ENCODE measurements around the gene RPS27. TPM values are rescaled to one million over a fixed set of nuclear protein-coding genes. Genes with fewer than 3 reads are reported as not detected.

RPS27 gene
- total and polyA plus RNA-seq, 10 of the 15 experiments (the other 5 are each of a cell fraction or from before 2014, with no cell fraction given) = 2,708 to 14,234 (median 8,874) TPM

- Histone ChIP-seq H3K79me2 (ENCODE audit: control insufficient read depth, insufficient read depth, low read length) (peaks cover 33% of the 10 kb centered on the region), H3K36me3 (ENCODE audit: control insufficient read depth in 2 of 2, insufficient read depth in 2 of 2, low read length in 1 of 2) (peaks cover 33 to 38% of the 10 kb centered on the region in 2 experiments; a peak in 3 of 4 replicates)
- DNase-seq (ENCODE audit: low read depth, low spot score) = no peak
These were observed 39.4 kb upstream of the RPS27 start for GRCh38 chr1:153951183-153951582.

More at GRCh38 chr1:153951183-153951582, 39.4 kb upstream of the RPS27 start:
- peaks cover 10% of the 10 kb centered on the region; the same call in 1 of the 2 replicates for H4K20me1 ChIP-seq (ENCODE audit: control insufficient read depth, insufficient read depth)
- RAD21 ChIA-PET (ENCODE audit: unreplicated experiment) = no interaction called here
- no peak overlapping the region for H3K27ac ChIP-seq (ENCODE audit: control insufficient read depth, insufficient read depth)
- no TSS peak for BruUV-seq (replicated peaks)
- FAIRE-seq (no peak), ATAC-seq (no peak)
- H3K4me1 ChIP-seq (ENCODE audit: control insufficient read depth, insufficient read depth, low read length) = peaks cover 13% of the 10 kb centered on the region
- CTCF ChIA-PET = interaction anchor here (1.7 kb wide), 1 partner anchor 22 kb away, joined by 3 read pairs; no protein-coding TSS in a partner anchor
- SMC1A ChIA-PET (ENCODE audit: uncharacterized antibody, unreplicated experiment) = interaction anchor here (1.0 to 2.1 kb wide), 2 partner anchors 11 to 158 kb away, joined by 3 to 5 read pairs; no protein-coding TSS in a partner anchor
- no peak overlapping the region for H3K4me3 ChIP-seq
- no peaks in the 10 kb centered on the region for H3K27me3 ChIP-seq (replicated peaks in 1 of 2; ENCODE audit: control insufficient read depth in 2 of 2, insufficient read depth in 2 of 2, low read length in 1 of 2)
- no peaks in the 10 kb centered on the region for H3K9me3 ChIP-seq (replicated peaks; ENCODE audit: control insufficient read depth, insufficient read depth, low read length)
- TF ChIP-seq POLR2A (IDR thresholded peaks at IDR 0.05; ENCODE audit: low read depth, low read length) = no peak
- no peak for TF ChIP-seq ZNF274 (IDR thresholded peaks at IDR 0.05; ENCODE audit: insufficient read depth, insufficient read length)
- TF ChIP-seq POU2F2 (IDR thresholded peaks at IDR 0.05; ENCODE audit: borderline replicate concordance, low read depth, low read length) = no peak
- no peak for TF ChIP-seq TAF1 (IDR thresholded peaks at IDR 0.05; ENCODE audit: borderline replicate concordance, low read depth, low read length)
- TF ChIP-seq, protein P1, sequence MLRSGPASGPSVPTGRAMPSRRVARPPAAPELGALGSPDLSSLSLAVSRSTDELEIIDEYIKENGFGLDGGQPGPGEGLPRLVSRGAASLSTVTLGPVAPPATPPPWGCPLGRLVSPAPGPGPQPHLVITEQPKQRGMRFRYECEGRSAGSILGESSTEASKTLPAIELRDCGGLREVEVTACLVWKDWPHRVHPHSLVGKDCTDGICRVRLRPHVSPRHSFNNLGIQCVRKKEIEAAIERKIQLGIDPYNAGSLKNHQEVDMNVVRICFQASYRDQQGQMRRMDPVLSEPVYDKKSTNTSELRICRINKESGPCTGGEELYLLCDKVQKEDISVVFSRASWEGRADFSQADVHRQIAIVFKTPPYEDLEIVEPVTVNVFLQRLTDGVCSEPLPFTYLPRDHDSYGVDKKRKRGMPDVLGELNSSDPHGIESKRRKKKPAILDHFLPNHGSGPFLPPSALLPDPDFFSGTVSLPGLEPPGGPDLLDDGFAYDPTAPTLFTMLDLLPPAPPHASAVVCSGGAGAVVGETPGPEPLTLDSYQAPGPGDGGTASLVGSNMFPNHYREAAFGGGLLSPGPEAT (IDR thresholded peaks at IDR 0.05; ENCODE audit: low read depth) = no peak
- TF ChIP-seq ZNF384 (IDR thresholded peaks at IDR 0.05; ENCODE audit: borderline replicate concordance, low read depth, low read length) = no peak
- TF ChIP-seq MLLT1 (IDR thresholded peaks at IDR 0.05) = no peak
- TF ChIP-seq CHD2 (IDR thresholded peaks at IDR 0.05; ENCODE audit: borderline replicate concordance, low read depth, low read length) = no peak
- no peak for TF ChIP-seq ATF7 (IDR thresholded peaks at IDR 0.05; ENCODE audit: low read depth)
- TF ChIP-seq IRF4 (IDR thresholded peaks at IDR 0.05; ENCODE audit: low read depth, low read length) = no peak
- TF ChIP-seq CBX3 (IDR thresholded peaks at IDR 0.05; ENCODE audit: borderline replicate concordance, low read depth) = no peak
- TF ChIP-seq BHLHE40 (IDR thresholded peaks at IDR 0.05; ENCODE audit: borderline replicate concordance in 1 of 2, low read depth in 2 of 2, low read length in 1 of 2) = no peak
- TF ChIP-seq EGR1 (IDR thresholded peaks at IDR 0.05; ENCODE audit: borderline replicate concordance in 1 of 2, low read depth in 2 of 2, low read length in 2 of 2) = no peak
- no peak for TF ChIP-seq NFYB (IDR thresholded peaks at IDR 0.05; ENCODE audit: insufficient read depth, low read depth, low read length)
- in situ Hi-C loops (cut with MboI) (no loop called here), intact Hi-C loops (cut with micrococcal nuclease; ENCODE audit: unreplicated experiment) (no loop called here)
- no peak overlapping the region for H2AFZ ChIP-seq (ENCODE audit: control insufficient read depth, low read depth, low read length)
- no peak overlapping the region for H3K4me2 ChIP-seq (ENCODE audit: control insufficient read depth, insufficient read depth)
- WGBS (ENCODE audit: insufficient coverage, insufficient replicate concordance, low lambda C conversion rate, missing lambda C conversion rate) = 73% methylated on average over 10 of the region's 11 CpGs
- no peak overlapping the region for H3K9ac ChIP-seq (ENCODE audit: control insufficient read depth, insufficient read depth, low read length)
- POLR2A ChIA-PET = interaction anchor here (1.3 kb wide), 1 partner anchor 153 kb away, joined by 4 read pairs; no protein-coding TSS in a partner anchor
